NCI-H1105 (cell line): ENCODE measurements around the gene ESRRA.
"Not testable (repeated sequence)": the region's sequence is repeated elsewhere in the genome, so short reads cannot be mapped to it uniquely, and the experiment has no call there.

Experiments used
- DNase-seq: peaks from one replicate; lab custom pipeline; 2025; lab: John Stamatoyannopoulos, UW

Gene ESRRA

GRCh38 chr11:64292460-64293254, 12.7 kb upstream of the ESRRA start:
- no peak for DNase-seq

GRCh38 chr11:64294774-64295173, 10.6 kb upstream of the ESRRA start:
- DNase-seq: no peak

- no peak for DNase-seq
Measured at GRCh38 chr11:64295760-64296159, 9.6 kb upstream of the ESRRA start.

- no peak for DNase-seq
Measured at GRCh38 chr11:64296236-64296635, 9.1 kb upstream of the ESRRA start.

- DNase-seq: no peak
Measured at GRCh38 chr11:64296830-64297698, 8.3 kb upstream of the ESRRA start.

GRCh38 chr11:64297699-64298358, 7.5 kb upstream of the ESRRA start:
- DNase-seq: no peak

GRCh38 chr11:64298966-64299846, 6.1 kb upstream of the ESRRA start:
- DNase-seq: no peak

GRCh38 chr11:64299847-64300648, 5.3 kb upstream of the ESRRA start, which contains the start of gene CATSPERZ:
TSS of gene CATSPERZ (plus strand) at chr11:64300358. CDS start at chr11:64300411, 53 bp downstream.
- DNase-seq: peak; percentile 7

- DNase-seq: no peak
Measured at GRCh38 chr11:64303109-64304031, 2.0 kb upstream of the ESRRA start.

- no peak for DNase-seq
Measured at GRCh38 chr11:64304032-64304315, 1.4 kb upstream of the ESRRA start.

- peak; percentile 90 for DNase-seq
Measured at GRCh38 chr11:64304316-64305072, 830 bp upstream of the ESRRA start.

- peak; percentile 51 for DNase-seq
Measured at GRCh38 chr11:64305691-64306562, 603 bp downstream of the ESRRA start.

- no peak for DNase-seq
Measured at GRCh38 chr11:64306563-64306875, 1.2 kb downstream of the ESRRA start.

- no peak for DNase-seq
Measured at GRCh38 chr11:64306876-64307622, 1.7 kb downstream of the ESRRA start.

- not testable (repeated sequence) for DNase-seq
Measured at GRCh38 chr11:64307795-64308194, 2.5 kb downstream of the ESRRA start.

- DNase-seq: no peak
Measured at GRCh38 chr11:64312947-64313346, 7.6 kb downstream of the ESRRA start.

GRCh38 chr11:64313491-64314145, 8.3 kb downstream of the ESRRA start:
- no peak for DNase-seq
